ENCODE measurements around the gene LOXHD1.

Gene LOXHD1

DNA sequence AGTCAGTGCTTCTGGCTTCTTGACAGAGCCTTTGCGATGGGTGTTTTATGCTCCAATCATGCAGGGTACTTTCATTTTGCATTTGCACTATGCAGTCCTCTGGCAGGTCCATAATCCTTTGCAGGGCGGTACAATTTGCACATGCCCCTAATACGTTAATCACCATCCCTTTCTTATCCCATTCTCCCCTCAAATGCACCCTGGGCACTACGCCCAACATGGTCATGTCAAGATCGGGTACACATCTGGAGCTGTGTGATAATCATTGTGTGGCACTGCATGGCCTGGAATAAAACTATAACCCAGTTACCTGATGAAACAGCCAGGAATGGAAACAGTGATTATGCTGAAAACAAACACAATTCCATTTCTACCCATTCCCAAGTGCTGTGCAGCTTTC lies 27.7 kb downstream of the LOXHD1 start:
- no peak overlapping the region; the same call in 1 of the 2 replicates for H3K27ac ChIP-seq (ENCODE audit: low read length)
- no peak for ATAC-seq (ENCODE audit: insufficient read depth, low read depth)
- no peak for DNase-seq
- no peak overlapping the region for H3K9ac ChIP-seq (ENCODE audit: low read depth, low read length)
- no peak overlapping the region for H2AFZ ChIP-seq (ENCODE audit: low read depth, low read length)
- H3K4me3 ChIP-seq (ENCODE audit: low read depth in 1 of 2, low read length in 2 of 2) = no peak overlapping the region
- H3K79me2 ChIP-seq (ENCODE audit: insufficient read depth, low read length) = no peaks in the 10 kb centered on the region
- H3K27me3 ChIP-seq (ENCODE audit: insufficient read depth, low read length, poor library complexity) = no peaks in the 10 kb centered on the region
- peaks cover 24% of the 10 kb centered on the region for H3K4me1 ChIP-seq (ENCODE audit: insufficient read depth, low read length)
- TF ChIP-seq EZH2 (IDR thresholded peaks at IDR 0.05; ENCODE audit: borderline replicate concordance, low read depth, low read length, severe bottlenecking) = no peak
- TF ChIP-seq, protein P1, sequence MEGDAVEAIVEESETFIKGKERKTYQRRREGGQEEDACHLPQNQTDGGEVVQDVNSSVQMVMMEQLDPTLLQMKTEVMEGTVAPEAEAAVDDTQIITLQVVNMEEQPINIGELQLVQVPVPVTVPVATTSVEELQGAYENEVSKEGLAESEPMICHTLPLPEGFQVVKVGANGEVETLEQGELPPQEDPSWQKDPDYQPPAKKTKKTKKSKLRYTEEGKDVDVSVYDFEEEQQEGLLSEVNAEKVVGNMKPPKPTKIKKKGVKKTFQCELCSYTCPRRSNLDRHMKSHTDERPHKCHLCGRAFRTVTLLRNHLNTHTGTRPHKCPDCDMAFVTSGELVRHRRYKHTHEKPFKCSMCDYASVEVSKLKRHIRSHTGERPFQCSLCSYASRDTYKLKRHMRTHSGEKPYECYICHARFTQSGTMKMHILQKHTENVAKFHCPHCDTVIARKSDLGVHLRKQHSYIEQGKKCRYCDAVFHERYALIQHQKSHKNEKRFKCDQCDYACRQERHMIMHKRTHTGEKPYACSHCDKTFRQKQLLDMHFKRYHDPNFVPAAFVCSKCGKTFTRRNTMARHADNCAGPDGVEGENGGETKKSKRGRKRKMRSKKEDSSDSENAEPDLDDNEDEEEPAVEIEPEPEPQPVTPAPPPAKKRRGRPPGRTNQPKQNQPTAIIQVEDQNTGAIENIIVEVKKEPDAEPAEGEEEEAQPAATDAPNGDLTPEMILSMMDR (IDR thresholded peaks at IDR 0.05; ENCODE audit: borderline replicate concordance, extremely low read depth, low read length, poor library complexity, severe bottlenecking) = no peak
- H3K9me3 ChIP-seq (ENCODE audit: insufficient read depth, low read length, severe bottlenecking) = no peaks in the 10 kb centered on the region
- H3K4me2 ChIP-seq (ENCODE audit: insufficient read depth, low read length) = no peak overlapping the region
- no peaks in the 10 kb centered on the region for H3K36me3 ChIP-seq (ENCODE audit: insufficient read depth, low read length)
- no peaks in the 10 kb centered on the region for H4K20me1 ChIP-seq (ENCODE audit: insufficient read depth, low read length)

DNA sequence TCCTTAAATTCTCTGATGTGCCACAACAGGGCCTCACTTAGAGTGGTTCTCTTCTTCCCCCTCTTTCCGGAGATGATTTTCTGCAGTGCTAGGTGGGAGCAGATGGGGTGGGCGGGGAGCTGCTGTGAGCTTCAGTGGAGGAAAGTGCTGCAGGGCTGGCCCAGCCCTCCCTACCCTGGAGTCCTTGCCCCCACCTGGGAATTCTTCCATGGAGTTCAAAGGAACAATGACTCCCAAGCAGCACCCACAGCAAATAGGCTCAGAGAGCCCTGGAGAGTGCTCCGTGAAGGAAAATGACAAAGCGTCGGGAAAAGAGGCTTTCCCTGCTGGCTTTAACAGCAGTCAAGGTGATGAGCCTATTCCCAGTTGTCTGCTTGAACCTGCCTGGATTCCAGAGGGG lies 28.8 kb downstream of the LOXHD1 start:
- no peaks in the 10 kb centered on the region for H3K79me2 ChIP-seq (ENCODE audit: insufficient read depth, low read length)
- no peak overlapping the region for H3K4me2 ChIP-seq (ENCODE audit: insufficient read depth, low read length)
- H3K4me1 ChIP-seq (ENCODE audit: insufficient read depth, low read length) = peaks cover 36% of the 10 kb centered on the region
- no peak for ATAC-seq (ENCODE audit: insufficient read depth, low read depth)
- H3K4me3 ChIP-seq (ENCODE audit: low read depth in 1 of 2, low read length in 2 of 2) = no peak overlapping the region
- TF ChIP-seq EZH2 (IDR thresholded peaks at IDR 0.05; ENCODE audit: borderline replicate concordance, low read depth, low read length, severe bottlenecking) = no peak
- TF ChIP-seq, protein P1 (IDR thresholded peaks at IDR 0.05; ENCODE audit: borderline replicate concordance, extremely low read depth, low read length, poor library complexity, severe bottlenecking) = no peak
- DNase-seq = no peak
- H3K27me3 ChIP-seq (ENCODE audit: insufficient read depth, low read length, poor library complexity) = no peaks in the 10 kb centered on the region
- no peaks in the 10 kb centered on the region for H4K20me1 ChIP-seq (ENCODE audit: insufficient read depth, low read length)
- no peak overlapping the region for H3K27ac ChIP-seq (ENCODE audit: low read length)
- no peaks in the 10 kb centered on the region for H3K36me3 ChIP-seq (ENCODE audit: insufficient read depth, low read length)
- H2AFZ ChIP-seq (ENCODE audit: low read depth, low read length) = no peak overlapping the region
- no peaks in the 10 kb centered on the region for H3K9me3 ChIP-seq (ENCODE audit: insufficient read depth, low read length, severe bottlenecking)
- no peak overlapping the region for H3K9ac ChIP-seq (ENCODE audit: low read depth, low read length)

DNA sequence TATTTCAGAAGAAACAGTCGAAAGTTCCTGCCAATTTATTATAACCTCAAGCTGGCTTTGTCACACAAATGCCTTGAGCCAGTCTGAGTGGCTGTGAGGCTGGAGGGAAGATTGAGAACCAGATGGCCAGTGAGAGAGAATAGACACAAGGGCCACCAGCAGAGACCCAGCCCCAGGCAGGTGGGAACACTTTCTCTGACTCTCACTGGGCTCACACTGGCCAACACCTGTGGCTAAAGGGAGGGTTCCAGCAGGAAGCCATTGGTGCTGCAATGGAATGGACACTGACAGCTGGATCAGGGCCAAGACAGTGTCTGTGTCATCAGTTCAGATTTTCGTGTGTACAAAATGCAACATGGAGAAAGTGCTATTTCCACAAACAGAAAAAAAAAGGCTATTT lies 29.9 kb downstream of the LOXHD1 start:
- no peak for TF ChIP-seq EZH2 (IDR thresholded peaks at IDR 0.05; ENCODE audit: borderline replicate concordance, low read depth, low read length, severe bottlenecking)
- TF ChIP-seq, protein P1 (IDR thresholded peaks at IDR 0.05; ENCODE audit: borderline replicate concordance, extremely low read depth, low read length, poor library complexity, severe bottlenecking) = no peak
- Histone ChIP-seq H4K20me1 (ENCODE audit: insufficient read depth, low read length) (no peaks in the 10 kb centered on the region), H3K27ac (ENCODE audit: low read length) (no peak overlapping the region), H3K4me1 (ENCODE audit: insufficient read depth, low read length) (peaks cover 47% of the 10 kb centered on the region), H3K27me3 (ENCODE audit: insufficient read depth, low read length, poor library complexity) (no peaks in the 10 kb centered on the region), H3K9me3 (ENCODE audit: insufficient read depth, low read length, severe bottlenecking) (no peaks in the 10 kb centered on the region), H3K4me3 (ENCODE audit: low read depth in 1 of 2, low read length in 2 of 2) (no peak overlapping the region), H3K79me2 (ENCODE audit: insufficient read depth, low read length) (no peaks in the 10 kb centered on the region), H3K4me2 (ENCODE audit: insufficient read depth, low read length) (no peak overlapping the region), H3K36me3 (ENCODE audit: insufficient read depth, low read length) (no peaks in the 10 kb centered on the region), H3K9ac (ENCODE audit: low read depth, low read length) (no peak overlapping the region), H2AFZ (ENCODE audit: low read depth, low read length) (no peak overlapping the region)
- DNase-seq = no peak
- ATAC-seq (ENCODE audit: insufficient read depth, low read depth) = no peak

DNA sequence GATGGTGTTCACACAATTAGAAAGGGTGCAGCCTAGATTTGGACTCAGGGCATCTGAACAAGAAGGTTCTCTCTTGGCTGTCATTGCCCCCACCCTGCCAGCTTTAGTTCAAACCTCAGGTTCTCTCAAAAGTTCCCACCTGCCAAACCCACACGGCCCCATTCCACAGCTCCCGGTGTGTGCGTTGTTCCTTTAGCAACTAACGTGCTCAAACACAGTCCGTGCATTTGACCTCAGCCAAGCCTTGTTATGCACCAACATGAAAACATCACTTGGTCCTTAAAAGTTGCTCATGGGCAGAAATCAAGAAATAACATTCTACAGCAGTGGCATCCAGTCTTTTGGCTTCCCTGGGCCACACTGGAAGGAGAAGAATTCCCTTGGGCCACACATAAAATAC lies 32.0 kb downstream of the LOXHD1 start:
- no peak for TF ChIP-seq EZH2 (IDR thresholded peaks at IDR 0.05; ENCODE audit: borderline replicate concordance, low read depth, low read length, severe bottlenecking)
- TF ChIP-seq, protein P1 (IDR thresholded peaks at IDR 0.05; ENCODE audit: borderline replicate concordance, extremely low read depth, low read length, poor library complexity, severe bottlenecking) = no peak
- ATAC-seq (ENCODE audit: insufficient read depth, low read depth) (no peak), DNase-seq (no peak)
- Histone ChIP-seq H3K36me3 (ENCODE audit: insufficient read depth, low read length) (no peaks in the 10 kb centered on the region), H3K27ac (ENCODE audit: low read length) (peak overlapping the region; percentile 95), H3K79me2 (ENCODE audit: insufficient read depth, low read length) (no peaks in the 10 kb centered on the region), H3K4me1 (ENCODE audit: insufficient read depth, low read length) (peaks cover 57% of the 10 kb centered on the region), H3K9me3 (ENCODE audit: insufficient read depth, low read length, severe bottlenecking) (no peaks in the 10 kb centered on the region), H2AFZ (ENCODE audit: low read depth, low read length) (no peak overlapping the region), H3K9ac (ENCODE audit: low read depth, low read length) (no peak overlapping the region), H3K4me3 (ENCODE audit: low read depth in 1 of 2, low read length in 2 of 2) (no peak overlapping the region), H4K20me1 (ENCODE audit: insufficient read depth, low read length) (no peaks in the 10 kb centered on the region), H3K27me3 (ENCODE audit: insufficient read depth, low read length, poor library complexity) (no peaks in the 10 kb centered on the region), H3K4me2 (ENCODE audit: insufficient read depth, low read length) (no peak overlapping the region)
